Measurements from ENCODE around the gene PAGE4.

PAGE4 gene

DNA sequence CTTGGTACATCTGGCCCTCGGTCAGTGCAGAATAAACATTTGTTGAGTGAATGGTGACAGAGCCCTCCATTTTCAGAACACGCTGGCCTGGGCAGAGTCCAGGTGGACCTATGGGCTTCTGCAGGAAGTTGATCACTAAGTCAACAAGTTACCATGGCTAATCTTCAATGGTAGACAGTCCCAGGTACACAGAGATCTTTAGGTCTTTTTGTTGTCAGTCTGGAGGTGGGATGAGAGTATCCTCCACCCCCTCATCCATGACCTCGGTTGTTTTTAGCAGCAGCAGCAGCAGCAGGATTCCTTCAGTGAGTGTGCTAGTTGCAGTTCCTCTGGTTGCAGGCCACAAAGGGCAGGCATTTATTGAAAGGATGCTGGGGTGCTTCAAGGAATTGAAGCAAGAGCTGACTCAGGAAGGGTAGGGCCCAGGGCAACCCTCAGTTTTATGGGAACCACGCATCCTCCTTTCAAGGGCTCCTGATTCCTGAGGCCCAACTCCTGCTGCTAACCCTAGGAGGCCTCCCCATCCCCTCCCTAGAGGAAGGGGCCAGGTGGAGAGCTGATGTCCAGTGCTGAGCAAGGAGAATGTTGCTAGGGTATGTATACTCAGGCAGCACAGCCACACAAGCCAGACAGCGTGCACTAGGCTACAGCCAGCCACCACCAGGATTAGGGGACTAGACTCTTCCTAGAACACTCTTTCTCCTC is 48.4 kb downstream of the PAGE4 start:
- DNase-seq: no peak

DNA sequence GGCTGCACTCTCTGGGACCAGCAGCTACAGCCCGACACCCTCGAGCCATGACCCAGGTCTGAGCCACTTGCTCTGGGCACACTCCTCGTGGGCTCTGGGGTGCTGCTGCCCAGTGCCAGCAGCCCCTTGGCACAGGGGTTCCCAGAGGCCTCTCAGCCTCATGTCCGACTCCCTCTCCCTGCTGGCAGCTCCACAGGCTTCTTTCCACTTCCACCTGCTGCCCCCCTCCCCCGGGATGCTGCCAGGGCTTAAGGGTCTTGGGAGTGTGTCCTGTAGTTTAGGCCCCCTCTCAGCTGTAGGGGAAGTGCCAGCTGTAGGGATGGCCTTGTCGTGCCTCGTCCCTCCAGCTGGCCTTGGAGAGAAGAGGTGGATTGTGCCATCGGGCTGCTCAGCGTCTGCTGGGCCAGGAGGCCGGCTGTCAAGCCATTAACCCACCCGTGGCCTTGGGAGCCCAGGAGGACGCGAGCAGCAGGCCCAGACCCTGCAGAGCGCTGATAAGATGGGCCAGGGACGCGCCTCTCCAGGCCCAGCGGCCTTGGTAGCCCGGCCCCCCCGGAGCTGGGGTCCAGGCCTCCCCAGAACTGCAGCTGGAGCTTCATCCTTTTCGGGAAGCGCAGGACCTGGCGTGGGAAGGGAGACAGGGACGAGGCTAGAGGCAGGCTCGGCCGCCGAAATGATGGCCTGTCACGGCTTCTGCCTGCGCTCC is 49.2 kb downstream of the PAGE4 start:
- no peak for DNase-seq

DNA sequence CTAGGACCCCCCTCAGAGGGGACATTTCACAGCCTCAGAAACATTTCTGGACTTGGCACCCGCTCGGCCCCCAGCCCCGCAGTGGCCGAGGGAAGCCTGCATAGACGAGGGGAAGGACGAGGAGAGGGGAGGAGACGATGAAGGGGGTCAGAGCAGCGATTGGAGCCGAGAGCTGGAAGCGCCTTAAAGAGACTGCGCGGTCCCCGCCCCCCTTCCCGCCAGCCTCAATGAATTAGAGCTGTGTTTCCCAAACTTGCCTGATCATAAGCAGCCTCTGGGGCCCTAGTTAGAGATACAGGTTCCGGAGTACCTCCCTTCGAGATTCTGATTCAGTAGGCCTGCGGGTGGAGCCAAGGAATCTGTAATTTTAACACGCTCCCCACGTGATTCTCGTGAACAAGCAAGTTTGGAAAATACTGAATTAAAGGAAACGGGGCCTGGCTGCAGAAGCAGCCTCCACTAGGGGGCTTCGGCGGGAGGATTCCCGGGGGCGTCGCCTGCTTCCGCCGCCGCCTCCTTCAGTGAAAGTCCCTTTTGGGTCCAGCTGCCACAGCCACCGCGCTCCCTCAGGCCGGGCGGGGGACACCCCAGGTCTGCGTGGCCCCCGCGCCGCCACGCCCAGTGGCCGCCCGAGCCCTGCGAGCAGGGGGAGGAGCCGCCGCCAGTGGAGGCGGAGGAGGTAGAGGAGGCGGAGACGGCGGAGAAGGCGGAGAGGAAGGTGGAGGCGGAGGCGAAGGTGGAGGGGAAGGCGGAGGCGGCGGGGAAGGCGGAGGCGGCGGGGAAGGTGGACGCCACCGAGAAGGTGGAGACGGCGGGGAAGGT is 49.9 kb downstream of the PAGE4 start, which contains the start of gene USP27X:
Gene USP27X (plus strand): TSS at position 651 of the 822 bp plus-strand sequence. CDS start 824 bp downstream, outside the sequence.
- peak; percentile 91 for DNase-seq

DNA sequence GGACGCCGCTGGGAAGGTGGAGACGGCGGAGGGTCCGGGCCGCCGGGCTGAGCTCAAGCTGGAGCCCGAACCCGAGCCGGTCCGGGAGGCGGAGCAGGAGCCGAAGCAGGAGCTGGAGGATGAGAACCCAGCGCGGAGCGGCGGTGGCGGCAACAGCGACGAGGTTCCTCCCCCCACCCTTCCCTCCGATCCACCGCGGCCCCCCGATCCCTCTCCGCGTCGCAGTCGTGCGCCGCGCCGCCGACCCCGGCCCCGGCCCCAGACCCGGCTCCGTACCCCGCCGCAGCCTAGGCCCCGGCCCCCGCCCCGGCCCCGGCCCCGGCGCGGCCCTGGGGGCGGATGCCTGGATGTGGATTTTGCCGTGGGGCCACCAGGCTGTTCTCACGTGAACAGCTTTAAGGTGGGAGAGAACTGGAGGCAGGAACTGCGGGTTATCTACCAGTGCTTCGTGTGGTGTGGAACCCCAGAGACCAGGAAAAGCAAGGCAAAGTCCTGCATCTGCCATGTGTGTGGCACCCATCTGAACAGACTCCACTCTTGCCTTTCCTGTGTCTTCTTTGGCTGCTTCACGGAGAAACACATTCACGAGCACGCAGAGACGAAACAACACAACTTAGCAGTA is 50.7 kb downstream of the PAGE4 start:
- no peak for DNase-seq

DNA sequence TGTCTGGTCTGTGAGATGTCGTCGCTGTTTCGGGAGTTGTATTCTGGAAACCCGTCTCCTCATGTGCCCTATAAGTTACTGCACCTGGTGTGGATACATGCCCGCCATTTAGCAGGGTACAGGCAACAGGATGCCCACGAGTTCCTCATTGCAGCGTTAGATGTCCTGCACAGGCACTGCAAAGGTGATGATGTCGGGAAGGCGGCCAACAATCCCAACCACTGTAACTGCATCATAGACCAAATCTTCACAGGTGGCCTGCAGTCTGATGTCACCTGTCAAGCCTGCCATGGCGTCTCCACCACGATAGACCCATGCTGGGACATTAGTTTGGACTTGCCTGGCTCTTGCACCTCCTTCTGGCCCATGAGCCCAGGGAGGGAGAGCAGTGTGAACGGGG is 51.6 kb downstream of the PAGE4 start:
- DNase-seq: no peak
